GM21381 (cell line): ENCODE data around the gene RRN3.
"Not testable (repeated sequence)": the region's sequence is repeated elsewhere in the genome, so short reads cannot be mapped to it uniquely, and the experiment has no call there.

Source experiments
- ATAC-seq: cut with Tn5 transposase; IDR thresholded peaks from one replicate; pipeline ENCODE4 v1.9.1; 2021; ENCODE audit warnings: mild to moderate bottlenecking, moderate library complexity; ENCODE audit not compliant: unreplicated experiment

Gene RRN3, protein sequence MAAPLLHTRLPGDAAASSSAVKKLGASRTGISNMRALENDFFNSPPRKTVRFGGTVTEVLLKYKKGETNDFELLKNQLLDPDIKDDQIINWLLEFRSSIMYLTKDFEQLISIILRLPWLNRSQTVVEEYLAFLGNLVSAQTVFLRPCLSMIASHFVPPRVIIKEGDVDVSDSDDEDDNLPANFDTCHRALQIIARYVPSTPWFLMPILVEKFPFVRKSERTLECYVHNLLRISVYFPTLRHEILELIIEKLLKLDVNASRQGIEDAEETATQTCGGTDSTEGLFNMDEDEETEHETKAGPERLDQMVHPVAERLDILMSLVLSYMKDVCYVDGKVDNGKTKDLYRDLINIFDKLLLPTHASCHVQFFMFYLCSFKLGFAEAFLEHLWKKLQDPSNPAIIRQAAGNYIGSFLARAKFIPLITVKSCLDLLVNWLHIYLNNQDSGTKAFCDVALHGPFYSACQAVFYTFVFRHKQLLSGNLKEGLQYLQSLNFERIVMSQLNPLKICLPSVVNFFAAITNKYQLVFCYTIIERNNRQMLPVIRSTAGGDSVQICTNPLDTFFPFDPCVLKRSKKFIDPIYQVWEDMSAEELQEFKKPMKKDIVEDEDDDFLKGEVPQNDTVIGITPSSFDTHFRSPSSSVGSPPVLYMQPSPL

DNA sequence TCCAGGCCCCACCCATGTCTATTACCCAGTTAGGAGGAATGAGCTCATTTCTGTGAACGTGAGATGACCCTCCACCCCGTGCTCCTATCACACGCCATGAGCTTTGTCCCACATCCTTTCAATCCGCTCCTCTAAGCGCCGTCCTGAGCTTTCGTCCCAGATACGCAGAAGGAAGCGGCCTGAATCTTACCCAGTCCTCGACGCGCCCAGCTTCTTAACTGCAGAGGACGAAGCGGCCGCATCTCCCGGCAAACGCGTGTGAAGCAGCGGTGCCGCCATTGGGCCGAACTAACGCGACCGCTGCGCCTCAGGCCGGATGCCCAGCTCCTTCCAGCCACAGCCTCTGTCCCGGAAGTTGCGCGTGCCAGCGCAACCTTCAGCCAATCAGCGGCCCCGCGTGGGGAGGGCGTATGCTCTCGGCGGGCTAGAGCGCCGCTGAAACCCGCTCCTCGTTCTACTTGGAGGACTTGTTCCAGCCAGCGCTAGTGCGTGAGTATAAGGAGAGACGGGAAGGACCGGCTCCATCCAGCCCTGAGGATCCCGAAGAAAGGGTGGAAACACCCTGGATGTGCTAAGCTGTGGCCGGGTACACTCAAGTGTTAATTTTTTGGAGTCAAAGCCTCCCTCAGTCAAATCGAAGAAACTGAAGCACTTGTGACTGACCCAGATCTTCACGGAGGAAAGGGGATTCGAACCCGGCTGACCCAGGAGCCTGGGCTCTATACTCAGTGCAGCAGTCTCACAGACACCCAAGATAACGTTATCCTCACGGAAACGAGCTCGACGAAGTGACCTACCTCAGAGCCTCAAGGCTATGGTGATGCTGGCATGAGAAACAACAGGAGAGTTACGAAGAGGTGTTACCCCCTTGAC, at the start of gene RRN3:
TSS of gene RRN3 (minus strand) at position 318 of the 873 bp plus-strand sequence. CDS start at position 279, 39 bp downstream.
- peak; percentile 99 for ATAC-seq

DNA sequence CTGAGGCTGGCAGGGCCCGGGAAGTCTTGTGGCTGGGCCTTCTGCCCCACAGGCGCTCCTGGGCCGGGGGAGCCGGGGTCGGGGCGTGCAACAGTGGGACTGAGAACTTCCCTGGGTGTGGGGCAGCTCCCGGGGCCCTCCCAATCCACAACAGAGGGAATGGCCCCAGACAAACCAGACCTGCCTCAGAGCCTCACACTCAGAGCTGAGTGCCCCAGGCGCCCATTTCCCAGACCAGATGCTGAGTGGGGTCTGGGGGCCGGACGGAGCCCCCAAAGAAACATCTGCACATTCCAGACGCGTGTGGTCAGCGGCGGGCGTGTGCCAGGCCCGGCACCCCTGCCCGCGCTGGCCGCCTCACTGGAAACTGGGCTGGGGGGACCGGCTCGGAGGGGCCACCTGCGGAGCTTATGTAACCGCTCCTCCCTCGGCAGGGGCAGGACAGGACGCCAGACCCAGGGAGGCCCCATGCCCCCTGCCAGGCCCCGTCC, 49.6 kb upstream of the RRN3 start:
- not testable (repeated sequence) for ATAC-seq

DNA sequence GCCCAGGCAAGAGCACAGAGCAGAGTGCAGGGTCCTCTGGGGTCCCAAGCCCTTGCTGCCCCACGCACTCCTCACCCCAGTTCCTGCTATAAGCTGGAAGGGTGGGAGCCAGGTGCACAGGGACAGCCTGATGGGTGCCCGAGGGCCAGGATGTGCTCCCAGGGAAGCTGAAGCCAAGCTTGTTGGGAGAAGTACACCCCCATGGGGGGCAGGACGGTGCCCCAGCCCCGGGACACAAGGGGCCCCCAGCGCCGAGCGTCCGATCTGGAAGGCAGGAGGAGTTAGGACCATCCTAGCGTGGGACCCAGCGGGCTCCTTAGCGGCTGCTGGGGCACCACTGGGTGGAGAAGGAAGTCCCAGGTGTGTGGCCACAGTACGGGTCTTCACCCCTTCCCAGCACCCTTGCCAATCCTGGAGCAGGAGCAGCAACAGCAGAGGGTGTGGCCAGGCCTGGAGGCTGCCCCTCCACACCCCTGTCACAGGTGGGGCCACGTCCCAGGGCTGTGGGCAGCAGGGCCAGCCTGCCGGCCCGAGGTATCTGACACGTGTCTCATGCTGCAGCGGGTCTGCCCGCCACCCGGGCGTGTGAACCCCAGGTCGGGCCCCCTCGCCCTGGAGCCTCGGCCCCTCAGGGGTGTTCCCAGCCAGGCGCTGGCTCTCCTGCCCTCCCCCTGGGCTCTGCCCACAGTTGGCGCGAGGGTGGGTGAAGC, 49.0 kb upstream of the RRN3 start:
- ATAC-seq = not testable (repeated sequence)

DNA sequence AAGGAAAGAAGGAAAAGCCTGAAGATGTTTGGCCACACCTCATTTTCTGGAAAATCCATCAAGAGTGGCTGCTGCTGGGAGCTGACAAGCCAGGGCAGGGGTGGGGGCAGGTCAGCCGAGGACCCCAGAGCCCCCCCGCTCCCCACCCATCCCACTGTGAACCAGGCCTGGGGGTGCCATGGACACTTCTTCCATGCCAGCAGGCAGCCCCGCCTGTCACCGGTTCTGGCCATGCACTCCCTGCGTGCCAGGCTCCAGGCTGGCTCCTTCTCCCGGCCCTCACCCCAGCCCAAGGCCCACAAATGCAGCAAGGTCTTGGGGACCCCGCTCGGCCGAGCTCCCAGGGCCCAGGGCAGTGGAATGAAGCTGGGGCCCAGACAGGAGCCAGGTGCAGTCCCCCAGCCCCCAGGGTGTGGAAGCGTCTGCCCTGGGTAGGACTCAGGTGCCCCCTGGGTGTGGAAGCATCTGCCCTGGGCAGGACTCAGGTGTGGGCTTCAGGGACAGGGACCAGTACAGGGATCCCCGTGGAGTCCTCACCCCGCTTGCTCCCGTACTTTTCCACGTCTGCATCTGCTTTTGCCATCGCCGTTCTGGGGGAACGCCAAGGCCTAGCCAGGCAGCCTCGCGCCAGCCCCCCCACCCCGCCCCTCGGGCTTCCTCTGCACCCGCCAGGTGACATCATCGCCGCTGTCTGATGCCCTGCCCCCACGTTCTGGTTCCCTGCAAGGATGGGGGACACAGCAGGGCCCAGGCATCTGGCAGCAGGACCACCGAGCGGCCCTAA, 48.2 kb upstream of the RRN3 start:
- not testable (repeated sequence) for ATAC-seq

DNA sequence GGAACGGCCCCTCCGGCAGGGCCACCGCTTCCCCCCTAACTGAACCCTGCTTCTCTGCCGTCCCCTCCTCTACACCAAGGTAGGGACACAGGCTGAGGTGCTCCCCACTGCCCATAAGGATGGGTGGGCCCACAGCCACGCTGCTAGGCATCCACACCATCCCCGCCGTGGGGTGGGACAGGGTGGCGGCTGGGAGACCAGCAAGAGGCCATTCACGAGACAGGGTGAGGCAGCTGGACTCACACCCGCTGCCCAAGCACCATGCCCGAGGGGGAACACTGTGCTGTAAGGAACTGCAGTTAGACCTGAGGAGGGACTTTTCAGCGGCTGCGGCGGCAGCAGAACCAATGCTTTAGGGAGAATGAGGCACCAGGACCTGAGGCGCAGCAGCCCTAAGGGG, 47.5 kb upstream of the RRN3 start:
- no peak for ATAC-seq

DNA sequence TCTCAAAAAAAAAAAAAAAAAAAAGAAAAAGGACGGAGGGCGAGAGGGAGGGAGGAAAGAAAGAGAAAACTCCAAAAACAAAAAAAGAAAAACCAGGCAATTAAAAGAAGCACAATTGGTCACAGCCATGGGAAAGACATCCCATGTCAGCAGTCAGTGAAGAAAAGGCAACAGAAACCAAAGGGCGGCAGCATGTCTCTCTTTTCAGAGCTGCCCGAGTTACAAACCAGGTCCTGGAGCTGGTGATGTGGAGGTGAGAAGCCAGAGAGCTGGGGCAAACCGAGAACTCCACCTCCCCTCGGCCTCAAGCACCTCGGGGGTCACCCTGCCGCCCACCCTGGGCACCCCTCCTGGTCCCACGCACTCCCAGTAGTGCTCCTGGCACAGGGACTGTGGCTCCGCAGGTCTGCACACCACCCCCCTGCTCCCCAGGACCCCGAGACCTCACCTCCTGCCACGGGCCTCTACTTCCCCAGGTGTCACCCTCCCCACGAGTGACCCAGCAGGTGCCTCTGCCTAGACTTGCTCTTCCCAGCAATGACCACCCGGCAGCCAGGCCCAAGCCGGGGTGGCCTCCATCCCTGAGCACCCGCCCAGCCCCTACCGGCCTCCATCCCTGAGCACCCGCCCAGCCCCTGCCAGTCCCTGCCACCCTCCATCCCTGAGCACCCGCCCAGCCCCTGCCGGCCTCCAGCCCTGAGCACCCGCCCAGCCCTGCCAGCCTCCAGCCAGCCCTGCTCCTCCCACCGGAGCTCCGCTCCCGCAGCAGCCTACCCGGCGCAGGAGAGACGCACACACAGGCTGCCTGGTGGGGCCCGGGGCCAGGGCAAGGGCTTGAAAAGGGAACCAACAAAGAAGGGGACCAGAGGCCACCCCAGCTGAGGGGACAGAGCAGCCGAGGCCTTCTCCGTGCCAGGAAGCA, 46.6 kb upstream of the RRN3 start:
- not testable (repeated sequence) for ATAC-seq

DNA sequence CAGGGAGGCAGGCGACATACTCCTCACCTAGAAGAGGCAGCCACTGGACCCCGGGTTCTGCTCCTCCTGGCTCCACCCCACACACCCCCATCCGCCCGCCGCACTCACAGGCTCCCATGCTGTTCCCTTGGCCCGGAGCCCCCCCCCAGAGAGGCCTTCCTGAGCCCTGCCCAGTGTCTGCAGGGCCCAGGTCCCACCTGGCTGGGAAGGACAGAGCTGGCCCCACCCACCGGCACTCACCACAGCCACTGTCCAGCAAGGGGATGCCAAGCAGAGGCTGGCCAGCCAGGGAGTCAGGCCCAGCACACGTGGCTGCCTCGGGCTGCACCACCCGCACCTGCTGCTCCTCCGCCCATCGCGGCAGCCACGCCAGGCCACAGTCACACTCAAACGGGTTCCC, 43.4 kb upstream of the RRN3 start:
- ATAC-seq = not testable (repeated sequence)

DNA sequence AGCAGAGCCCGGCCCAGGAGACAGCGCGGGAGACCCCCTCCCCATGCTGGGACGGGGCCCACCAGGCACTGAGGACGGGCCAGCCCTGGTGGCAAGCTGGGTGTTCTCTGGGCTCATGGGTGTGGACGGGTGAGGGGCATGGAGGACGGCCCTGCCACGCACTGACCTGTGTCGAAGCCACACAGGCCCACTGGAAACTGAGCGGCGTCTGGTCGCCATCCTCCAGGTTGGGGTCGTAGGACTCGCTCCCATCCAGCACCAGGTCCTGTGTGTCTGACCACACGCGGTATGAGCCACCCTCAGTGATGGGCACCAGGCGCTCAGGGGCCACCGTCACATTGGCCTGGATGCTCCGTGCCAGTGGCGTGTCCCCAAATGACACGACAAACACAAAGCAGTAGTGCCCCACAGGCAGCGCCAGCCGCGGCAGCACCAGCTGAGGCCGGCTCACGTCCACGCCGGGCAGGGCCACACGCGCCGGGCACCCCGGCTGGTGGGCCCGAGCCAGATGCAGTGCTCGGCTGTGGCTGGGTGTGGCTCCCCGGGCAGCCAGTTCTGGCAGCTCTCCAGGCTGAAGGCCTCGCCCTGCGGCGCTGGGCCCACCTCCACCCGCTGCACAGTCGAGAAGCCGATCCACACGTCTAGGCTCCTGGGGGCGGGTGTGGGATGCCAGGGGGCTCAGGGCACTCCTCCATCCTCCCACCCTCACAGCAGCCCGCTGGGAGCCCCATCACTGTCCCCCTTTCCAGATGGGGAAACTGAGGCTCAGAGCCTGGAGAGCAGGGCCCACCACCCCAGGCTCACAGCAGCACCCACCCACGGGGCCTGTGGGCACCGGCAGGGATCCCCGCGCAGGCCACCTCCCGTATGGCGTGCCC, 41.6 kb upstream of the RRN3 start:
- ATAC-seq = not testable (repeated sequence)

DNA sequence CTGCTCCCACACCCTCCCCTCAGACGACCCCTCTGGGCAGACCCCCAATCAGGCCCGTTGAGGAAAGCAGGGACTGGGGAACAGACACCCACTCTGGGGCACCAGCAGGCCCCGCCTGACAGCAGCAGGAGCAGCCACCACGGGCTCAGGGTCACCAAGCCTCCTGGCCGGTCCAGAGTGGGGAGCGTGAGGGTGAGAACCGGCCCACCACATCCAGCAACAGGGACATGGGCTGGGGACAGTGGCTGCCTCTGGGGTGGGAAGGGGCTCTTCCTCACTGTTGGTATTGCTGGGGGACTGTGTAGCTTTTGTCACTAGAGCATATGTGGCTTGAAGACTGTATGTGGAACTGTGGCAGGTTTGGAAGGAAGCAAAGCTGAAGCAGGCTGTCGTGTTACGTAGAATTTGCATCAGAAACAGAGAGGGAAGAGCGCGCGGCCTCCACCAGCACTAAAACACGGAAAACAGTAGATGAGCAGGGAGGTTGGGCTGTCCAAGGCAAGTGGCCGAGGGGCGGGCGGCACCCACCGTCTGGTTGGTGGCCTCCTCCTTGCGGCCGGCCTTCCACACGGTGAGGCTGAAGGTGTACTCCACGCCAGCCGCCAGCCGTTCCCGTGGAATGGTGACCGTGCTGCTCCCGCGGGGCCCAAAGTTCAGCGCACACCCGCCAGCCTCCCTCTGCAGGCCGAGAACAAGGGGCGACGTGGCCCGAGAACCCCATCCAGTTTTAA, 40.8 kb upstream of the RRN3 start:
- not testable (repeated sequence) for ATAC-seq

DNA sequence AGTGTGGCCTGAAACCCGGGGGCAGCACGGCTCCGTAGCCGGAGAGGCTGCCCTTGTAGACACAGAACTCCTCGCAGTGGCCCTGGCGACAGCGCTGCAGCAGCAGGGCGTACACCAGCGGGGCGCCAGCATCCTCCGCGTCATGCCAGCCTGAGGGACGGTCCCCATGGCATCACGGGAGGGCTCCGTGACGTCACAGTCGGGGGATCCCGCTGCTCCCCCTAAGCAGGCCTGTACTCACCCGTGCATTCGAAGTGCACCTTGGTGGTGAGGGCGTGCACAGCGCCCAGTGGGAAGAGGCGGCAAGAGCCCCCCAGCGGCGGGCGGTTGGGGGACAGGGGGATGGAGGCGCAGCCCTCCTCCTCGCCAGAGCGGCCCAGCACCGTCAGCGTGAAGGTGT, 39.5 kb upstream of the RRN3 start:
- ATAC-seq = not testable (repeated sequence)

DNA sequence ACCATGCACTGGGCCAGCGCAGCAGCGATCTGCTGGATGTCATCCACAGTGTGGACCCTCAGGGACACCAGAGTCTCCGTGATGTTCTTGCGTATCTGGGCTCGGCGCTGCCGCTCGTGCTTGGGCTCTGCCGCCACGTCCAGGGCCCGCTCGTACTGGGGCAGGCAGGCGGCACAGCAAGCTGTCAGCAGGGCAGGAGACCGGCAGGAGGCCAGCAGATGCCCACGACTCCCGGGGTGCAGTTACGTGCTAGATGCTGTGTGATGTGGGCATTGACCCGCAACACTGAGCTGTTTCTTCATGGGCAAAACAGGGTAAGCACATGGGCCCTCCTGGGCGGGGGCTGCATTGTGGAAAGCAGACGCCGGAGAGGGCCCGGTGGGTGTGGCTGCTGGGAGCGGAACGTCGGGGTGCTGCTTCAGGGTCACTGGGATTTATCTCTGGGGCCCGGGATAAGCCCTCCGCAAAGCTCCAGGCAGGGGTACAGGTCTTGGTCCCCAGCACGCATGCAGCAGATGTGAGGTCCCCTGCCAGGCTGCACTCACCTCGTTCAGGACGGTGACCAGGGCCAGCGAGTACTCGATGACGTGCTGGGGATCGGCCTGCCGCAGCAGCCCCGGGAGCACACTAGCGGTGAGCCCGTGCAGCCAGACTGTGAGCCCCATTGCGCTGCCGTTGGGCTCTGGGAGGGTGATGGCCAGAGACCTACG, 38.8 kb upstream of the RRN3 start:
- ATAC-seq = not testable (repeated sequence)

DNA sequence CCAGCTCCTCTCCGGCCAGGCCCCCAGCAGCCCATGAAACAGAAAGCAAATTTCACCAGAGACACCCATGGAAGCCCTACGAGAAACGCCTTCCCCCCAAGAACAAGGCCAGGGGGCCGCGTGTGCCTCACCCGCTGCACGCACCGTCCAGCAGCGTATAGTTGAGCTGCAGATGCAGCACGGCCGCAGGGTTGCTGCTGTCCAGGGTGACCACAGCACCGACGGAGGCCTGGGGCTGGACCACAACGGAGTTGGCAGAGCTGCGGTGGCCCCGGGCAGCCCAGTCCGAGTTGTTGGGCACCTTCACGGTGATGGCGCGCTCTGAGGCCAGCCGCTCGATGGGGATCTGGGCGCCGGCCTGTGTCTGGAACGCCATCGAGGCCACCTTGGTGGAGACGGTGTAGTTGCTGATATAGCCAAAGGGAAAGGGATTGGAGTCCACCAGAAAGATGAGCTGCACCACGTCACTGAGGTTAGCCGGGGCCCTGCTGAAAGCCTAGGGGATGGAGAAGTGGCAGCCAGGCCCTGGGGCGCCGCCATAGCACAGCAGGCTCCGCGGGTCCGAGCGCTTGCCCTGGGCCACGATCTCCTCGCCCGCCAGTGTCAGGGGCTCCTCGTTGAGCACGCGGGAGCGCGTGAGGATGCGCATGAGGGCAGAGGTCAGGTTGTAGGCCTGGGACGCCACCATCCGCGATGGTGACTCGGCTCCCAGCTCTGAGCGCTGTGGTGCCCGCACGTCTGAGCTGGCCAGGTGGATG, 37.0 kb upstream of the RRN3 start:
- ATAC-seq = not testable (repeated sequence)

DNA sequence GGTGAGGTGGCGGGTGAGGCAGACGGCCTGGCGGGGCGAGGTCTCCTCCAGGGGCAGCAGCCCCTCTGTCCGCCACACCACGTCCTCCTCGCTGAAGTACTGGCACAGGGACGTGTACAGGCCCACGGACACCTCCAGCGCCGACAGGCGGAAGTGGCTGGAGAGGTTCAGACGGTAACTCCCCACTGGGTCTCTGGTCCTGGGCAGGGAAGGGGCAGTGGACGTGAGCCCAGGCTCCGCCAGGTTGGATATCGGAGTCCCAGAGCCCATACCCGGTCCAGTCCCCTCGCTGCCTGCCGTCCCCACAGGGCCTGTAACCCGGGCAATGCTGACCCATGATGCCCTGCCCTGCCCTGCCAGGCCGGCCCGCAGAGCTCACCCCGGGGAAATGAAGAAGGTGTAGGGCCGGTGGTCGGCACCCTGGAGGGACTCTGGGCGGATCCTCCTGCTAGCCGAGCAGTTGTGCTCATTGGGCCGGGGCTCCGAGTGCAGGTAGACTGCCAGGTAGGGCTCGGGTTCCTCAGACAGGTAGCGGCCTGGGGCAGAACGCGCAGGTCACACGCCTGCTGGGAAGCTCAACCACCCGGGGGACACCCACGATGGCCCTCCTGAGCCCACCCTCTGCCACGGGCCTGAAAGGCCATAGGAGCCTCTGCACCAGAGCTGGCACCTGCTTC, 36.3 kb upstream of the RRN3 start:
- not testable (repeated sequence) for ATAC-seq

DNA sequence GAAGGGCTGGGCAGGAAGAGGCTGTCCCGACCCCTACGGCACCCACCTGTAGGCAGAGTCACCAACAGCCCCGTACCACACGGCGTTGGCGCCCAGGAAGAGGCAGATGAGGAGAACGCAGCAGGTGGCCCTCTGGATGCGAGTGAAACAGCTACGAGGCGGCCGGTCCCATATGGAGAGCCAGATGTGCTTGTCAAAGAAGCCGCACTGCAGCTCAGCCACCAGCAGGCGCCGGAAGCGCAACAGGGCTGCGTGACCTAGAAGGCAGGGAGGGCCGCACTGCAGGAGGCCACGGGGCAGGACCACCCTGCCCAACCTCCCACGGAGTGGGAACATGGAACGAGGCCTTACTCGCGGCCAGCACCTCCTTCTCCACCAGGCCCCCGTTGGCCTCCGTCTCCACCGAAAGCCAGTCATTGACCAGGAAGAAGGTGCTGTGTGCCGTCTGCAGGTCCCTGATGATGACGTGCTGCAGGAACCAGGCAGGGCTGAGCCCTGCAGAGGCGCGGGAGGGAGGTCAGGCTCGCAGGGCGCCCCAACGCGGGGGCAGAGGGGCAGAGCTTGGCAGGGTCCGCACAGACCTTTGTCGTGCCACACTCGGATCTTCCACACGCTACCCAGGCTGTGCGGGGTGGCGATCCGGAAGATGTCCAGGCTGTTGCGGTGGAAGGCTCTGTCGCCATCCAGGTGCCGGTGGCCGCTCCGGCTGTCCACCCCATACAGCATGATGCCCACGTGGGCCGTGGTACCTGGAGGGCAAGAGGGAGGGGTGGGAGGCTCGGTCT, 33.8 kb upstream of the RRN3 start:
- ATAC-seq = not testable (repeated sequence)
